H7 (cell line): ENCODE results near the gene SASH3. TPM values are rescaled to one million over a fixed set of nuclear protein-coding genes. Genes with fewer than 3 reads are reported as not detected.

Experiments
- DNase-seq: peaks from one replicate; pipeline ENCODE4 v3.0.0; 2012
- H3K27me3 ChIP-seq: 2 replicates; pipeline ENCODE4 v1.6.0; 2011; ENCODE audit warnings: mild to moderate bottlenecking, low read length; ENCODE audit not compliant: control insufficient read depth, insufficient read depth
- H3K36me3 ChIP-seq: replicated peaks from 2 replicates; pipeline ENCODE4 v1.5.1; 2011; ENCODE audit warnings: low read length; ENCODE audit not compliant: control insufficient read depth, insufficient read depth
- H3K4me3 ChIP-seq: 2 replicates; pipeline ENCODE4 v1.5.1; 2011; ENCODE audit warnings: low read depth, mild to moderate bottlenecking, control low read depth, low read length, moderate library complexity; ENCODE audit not compliant: insufficient read depth
- total RNA-seq: library from RNA; depleted of rRNA; stranded (reverse); fragments of >200 nt; shearing (Covaris generic); gene quantifications from 2 replicates; pipeline ENCODE4 v1.2.3, GENCODE V29; 2014

SASH3 gene
- total RNA-seq, 1 experiment from 2014 or later: not detected

GRCh38 chrX:129798888-129799287, 19.1 kb downstream of the SASH3 start:
- DNase-seq: no peak
- Histone ChIP-seq H3K27me3 (no peaks in the 10 kb centered on the region), H3K4me3 (no peak overlapping the region), H3K36me3 (peaks cover 2% of the 10 kb centered on the region; the same call in 1 of the 2 replicates)

- DNase-seq: no peak
- Histone ChIP-seq H3K36me3 (peaks cover 2% of the 10 kb centered on the region), H3K27me3 (no peaks in the 10 kb centered on the region), H3K4me3 (no peak overlapping the region)
Observed at GRCh38 chrX:129800186-129800585, 20.4 kb downstream of the SASH3 start.

- Histone ChIP-seq H3K36me3 (peaks cover 6% of the 10 kb centered on the region), H3K4me3 (no peak overlapping the region), H3K27me3 (no peaks in the 10 kb centered on the region)
- no peak for DNase-seq
Observed at GRCh38 chrX:129802863-129803262, 23.1 kb downstream of the SASH3 start.

GRCh38 chrX:129804806-129805205, 25.1 kb downstream of the SASH3 start:
- no peak for DNase-seq
- Histone ChIP-seq H3K36me3 (peaks cover 7% of the 10 kb centered on the region), H3K27me3 (no peaks in the 10 kb centered on the region), H3K4me3 (no peak overlapping the region)

- H3K27me3 ChIP-seq: no peaks in the 10 kb centered on the region
- peaks cover 10% of the 10 kb centered on the region for H3K36me3 ChIP-seq
- no peak for DNase-seq
Observed at GRCh38 chrX:129808158-129808828, 28.5 kb downstream of the SASH3 start.

GRCh38 chrX:129808829-129809796, 29.4 kb downstream of the SASH3 start:
- Histone ChIP-seq H3K4me3 (no peak overlapping the region), H3K36me3 (peaks cover 13% of the 10 kb centered on the region), H3K27me3 (no peaks in the 10 kb centered on the region)
- no peak for DNase-seq

More at GRCh38 chrX:129808158-129808828, 28.5 kb downstream of the SASH3 start:
- no peak overlapping the region for H3K4me3 ChIP-seq

GRCh38 chrX:129813662-129814368, 34.1 kb downstream of the SASH3 start:
- H3K27me3 ChIP-seq: no peaks in the 10 kb centered on the region
- peaks cover 11% of the 10 kb centered on the region for H3K36me3 ChIP-seq
- H3K4me3 ChIP-seq: no peak overlapping the region
- DNase-seq: no peak

GRCh38 chrX:129818123-129818522, 38.4 kb downstream of the SASH3 start:
- DNase-seq: no peak
- Histone ChIP-seq H3K27me3 (no peaks in the 10 kb centered on the region), H3K4me3 (no peak overlapping the region), H3K36me3 (peaks cover 6% of the 10 kb centered on the region)

GRCh38 chrX:129823115-129823514, 43.4 kb downstream of the SASH3 start:
- peak; percentile 71 for DNase-seq
- Histone ChIP-seq H3K4me3 (no peak overlapping the region), H3K27me3 (no peaks in the 10 kb centered on the region), H3K36me3 (peaks cover 3% of the 10 kb centered on the region)

- no peaks in the 10 kb centered on the region for H3K27me3 ChIP-seq
- H3K4me3 ChIP-seq: no peak overlapping the region
- peaks cover 3% of the 10 kb centered on the region for H3K36me3 ChIP-seq
- DNase-seq: no peak
Observed at GRCh38 chrX:129823522-129823921, 43.8 kb downstream of the SASH3 start.

GRCh38 chrX:129824620-129825019, 44.9 kb downstream of the SASH3 start:
- Histone ChIP-seq H3K27me3 (no peaks in the 10 kb centered on the region), H3K36me3 (peaks cover 5% of the 10 kb centered on the region), H3K4me3 (no peak overlapping the region)
- DNase-seq: no peak

GRCh38 chrX:129825746-129826505, 46.2 kb downstream of the SASH3 start:
- H3K36me3 ChIP-seq: peaks cover 5% of the 10 kb centered on the region
- H3K27me3 ChIP-seq: no peaks in the 10 kb centered on the region

GRCh38 chrX:129830494-129830893, 50.7 kb downstream of the SASH3 start:
- Histone ChIP-seq H3K4me3 (no peak overlapping the region), H3K36me3 (peaks cover 5% of the 10 kb centered on the region), H3K27me3 (no peaks in the 10 kb centered on the region)
- DNase-seq: no peak

More at GRCh38 chrX:129825746-129826505, 46.2 kb downstream of the SASH3 start:
- no peak overlapping the region for H3K4me3 ChIP-seq
- no peak for DNase-seq
